Cardiac muscle cell (in vitro differentiated cells and primary cell): ENCODE measurements around the gene NUP93. TPM values are rescaled to one million over a fixed set of nuclear protein-coding genes. Genes with fewer than 3 reads are reported as not detected.

Source experiments
- DNase-seq, 2 donors: peaks; one replicate each; pipeline versions ENCODE4 v3.0.0 to v3.0.0-alpha.2; 2010 to 2017; ENCODE audit warnings: low read depth in 1 of 2, low spot score in 1 of 2
- H3K27ac ChIP-seq: fragments of 200-600 bp; sonication (generic); 2 replicates; pipeline ENCODE4 v1.5.1; 2016
- H3K27me3 ChIP-seq: fragments of 200-600 bp; sonication (generic); 2 replicates; pipeline ENCODE4 v1.6.0; 2016; ENCODE audit warnings: control low read depth
- H3K36me3 ChIP-seq: fragments of 200-600 bp; sonication (generic); 2 replicates; pipeline ENCODE4 v1.5.1; 2016; ENCODE audit warnings: control low read depth
- H3K4me1 ChIP-seq: fragments of 200-600 bp; sonication (generic); 2 replicates; pipeline ENCODE4 v1.8.1; 2017; ENCODE audit warnings: low read depth, mild to moderate bottlenecking, mixed run types
- H3K4me3 ChIP-seq: fragments of 200-600 bp; sonication (generic); 2 replicates; pipeline ENCODE4 v1.5.1; 2016; ENCODE audit warnings: mild to moderate bottlenecking
- H3K9me3 ChIP-seq: fragments of 200-600 bp; sonication (generic); 2 replicates; pipeline ENCODE4 v1.5.1; 2017; ENCODE audit warnings: low read depth, mild to moderate bottlenecking, control low read depth
- polyA plus RNA-seq: library from polyadenylated mRNA; unstranded; fragments of >200 nt; fragmentation: Nextera tagmentation; extraction: Ambion mirVana; gene quantifications from 2 replicates; pipeline ENCODE4 v1.2.1, GENCODE V29; 2016
- total RNA-seq: library from RNA; depleted of rRNA; stranded (reverse); fragments of >200 nt; gene quantifications from 2 replicates; pipeline ENCODE4 v1.2.3, GENCODE V29; 2016
- TF ChIP-seq, protein P1 (sequence below): IDR thresholded peaks from 2 replicates; pipeline ENCODE4 v1.5.1; 2012; ENCODE audit warnings: low read depth, mild to moderate bottlenecking, low read length

Gene NUP93
- total and polyA plus RNA-seq, 2 experiments from 2014 or later = 110 to 127 TPM

DNA sequence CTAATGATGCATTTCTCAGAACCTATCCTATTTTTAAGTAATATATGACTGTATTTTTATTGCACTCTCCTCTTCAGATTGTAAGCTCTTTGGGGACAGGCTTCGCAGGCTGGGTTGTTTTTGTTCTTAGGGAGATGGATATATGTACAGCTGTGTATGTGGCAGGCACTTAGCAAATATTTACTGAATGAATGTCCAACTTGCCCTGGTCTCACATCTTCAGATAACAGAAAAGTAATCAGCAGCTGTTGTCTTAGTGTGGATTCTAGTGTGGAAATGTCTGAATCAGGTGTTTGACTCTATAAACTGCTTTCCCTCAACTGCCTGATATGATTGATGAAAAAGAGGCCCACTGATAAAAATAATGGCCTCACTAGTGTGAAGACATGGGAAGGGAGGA is 88.0 kb downstream of the NUP93 start:
- Histone ChIP-seq H3K27ac (no peak overlapping the region), H3K27me3 (no peaks in the 10 kb centered on the region), H3K9me3 (no peaks in the 10 kb centered on the region), H3K4me1 (no peaks in the 10 kb centered on the region), H3K36me3 (peaks cover 7% of the 10 kb centered on the region), H3K4me3 (no peak overlapping the region)
- no peak for DNase-seq
- TF ChIP-seq, protein P1, sequence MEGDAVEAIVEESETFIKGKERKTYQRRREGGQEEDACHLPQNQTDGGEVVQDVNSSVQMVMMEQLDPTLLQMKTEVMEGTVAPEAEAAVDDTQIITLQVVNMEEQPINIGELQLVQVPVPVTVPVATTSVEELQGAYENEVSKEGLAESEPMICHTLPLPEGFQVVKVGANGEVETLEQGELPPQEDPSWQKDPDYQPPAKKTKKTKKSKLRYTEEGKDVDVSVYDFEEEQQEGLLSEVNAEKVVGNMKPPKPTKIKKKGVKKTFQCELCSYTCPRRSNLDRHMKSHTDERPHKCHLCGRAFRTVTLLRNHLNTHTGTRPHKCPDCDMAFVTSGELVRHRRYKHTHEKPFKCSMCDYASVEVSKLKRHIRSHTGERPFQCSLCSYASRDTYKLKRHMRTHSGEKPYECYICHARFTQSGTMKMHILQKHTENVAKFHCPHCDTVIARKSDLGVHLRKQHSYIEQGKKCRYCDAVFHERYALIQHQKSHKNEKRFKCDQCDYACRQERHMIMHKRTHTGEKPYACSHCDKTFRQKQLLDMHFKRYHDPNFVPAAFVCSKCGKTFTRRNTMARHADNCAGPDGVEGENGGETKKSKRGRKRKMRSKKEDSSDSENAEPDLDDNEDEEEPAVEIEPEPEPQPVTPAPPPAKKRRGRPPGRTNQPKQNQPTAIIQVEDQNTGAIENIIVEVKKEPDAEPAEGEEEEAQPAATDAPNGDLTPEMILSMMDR = no peak

GRCh38 chr16:56823081-56823733 is 93.3 kb downstream of the NUP93 start:
- H3K27me3 ChIP-seq = no peaks in the 10 kb centered on the region
- no peaks in the 10 kb centered on the region for H3K4me1 ChIP-seq
- peaks cover 24% of the 10 kb centered on the region for H3K36me3 ChIP-seq
- TF ChIP-seq, protein P1 = no peak
- no peak for DNase-seq
- no peaks in the 10 kb centered on the region for H3K9me3 ChIP-seq
- no peak overlapping the region for H3K4me3 ChIP-seq
- H3K27ac ChIP-seq = peak overlapping the region; percentile 13

DNA sequence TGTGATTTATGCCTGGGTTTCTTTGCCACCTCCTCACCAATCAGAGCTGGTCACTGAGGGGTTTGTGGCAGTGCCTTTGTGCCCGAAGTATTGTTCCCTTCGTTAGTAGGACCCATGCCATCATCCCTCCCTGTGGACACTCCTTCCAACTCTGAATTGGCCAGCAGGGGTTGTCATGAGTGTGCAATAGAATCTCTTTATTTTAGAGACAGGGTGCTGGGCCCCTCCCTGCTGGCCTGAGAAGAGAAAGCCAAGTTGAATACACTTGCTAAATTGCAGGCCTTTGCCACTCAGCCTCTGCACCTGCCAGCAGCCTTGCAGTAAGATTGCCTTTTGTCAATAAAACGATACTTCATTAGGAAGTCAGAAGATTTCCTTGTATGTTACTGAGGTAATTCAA is 94.4 kb downstream of the NUP93 start:
- DNase-seq = no peak
- Histone ChIP-seq H3K27ac (no peak overlapping the region), H3K9me3 (no peaks in the 10 kb centered on the region), H3K4me1 (no peaks in the 10 kb centered on the region), H3K27me3 (no peaks in the 10 kb centered on the region), H3K4me3 (no peak overlapping the region), H3K36me3 (peaks cover 28% of the 10 kb centered on the region)
- TF ChIP-seq, protein P1 = peak; percentile 9

GRCh38 chr16:56824804-56825203 is 94.9 kb downstream of the NUP93 start:
- H3K27ac ChIP-seq = no peak overlapping the region
- TF ChIP-seq, protein P1 = no peak
- no peak overlapping the region for H3K4me3 ChIP-seq

DNA sequence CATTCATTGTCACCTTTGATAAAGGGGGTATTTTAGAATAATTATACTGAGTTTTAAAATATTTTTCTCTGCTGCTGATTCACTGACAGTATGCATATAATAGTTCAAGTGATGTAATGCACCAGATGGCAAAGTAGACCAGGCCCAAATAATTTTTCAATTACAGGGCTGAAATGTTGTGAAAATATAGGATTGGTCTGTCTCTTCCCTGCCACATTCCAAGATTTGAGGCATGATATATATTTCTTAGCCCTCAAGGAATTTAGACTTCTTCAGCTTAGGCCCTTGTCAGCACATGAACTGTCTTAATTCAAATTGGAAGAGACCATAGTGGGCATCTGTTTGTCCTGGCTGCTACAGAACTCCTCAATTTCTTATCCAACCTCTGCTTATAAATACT is 95.9 kb downstream of the NUP93 start:
- Histone ChIP-seq H3K4me3 (no peak overlapping the region), H3K36me3 (peaks cover 31% of the 10 kb centered on the region), H3K4me1 (no peaks in the 10 kb centered on the region)

More at GRCh38 chr16:56824804-56825203, 94.9 kb downstream of the NUP93 start:
- no peak for DNase-seq
- no peaks in the 10 kb centered on the region for H3K9me3 ChIP-seq
- no peaks in the 10 kb centered on the region for H3K4me1 ChIP-seq
- H3K36me3 ChIP-seq = peaks cover 28% of the 10 kb centered on the region
- no peaks in the 10 kb centered on the region for H3K27me3 ChIP-seq

More for the DNA sequence above, 95.9 kb downstream of the NUP93 start:
- Histone ChIP-seq H3K27me3 (no peaks in the 10 kb centered on the region), H3K27ac (no peak overlapping the region), H3K9me3 (no peaks in the 10 kb centered on the region)
- TF ChIP-seq, protein P1 = no peak
- no peak for DNase-seq
